Keratinocyte (primary cell): ENCODE measurements around the gene NAT10. TPM values are rescaled to one million over a fixed set of nuclear protein-coding genes. Genes with fewer than 3 reads are reported as not detected.

Experiments
- DNase-seq: peaks from one replicate; pipeline ENCODE4 v3.0.0-alpha.2; 2011; ENCODE audit warnings: low read depth, missing footprints, low spot score
- FAIRE-seq: peaks from 2 replicates; lab custom pipeline; 2011; peaks lifted over from hg19 to GRCh38; lab: Jason Lieb, UNC
- H2AFZ ChIP-seq: 2 replicates; pipeline ENCODE4 v1.6.0; 2012; ENCODE audit warnings: low read length, control low read depth, inconsistent platforms; ENCODE audit not compliant: control insufficient read depth
- H3K27ac ChIP-seq: 2 replicates; pipeline ENCODE4 v1.5.1; 2011; ENCODE audit warnings: low read length; ENCODE audit not compliant: control insufficient read depth, insufficient read depth
- H3K27me3 ChIP-seq: 3 replicates; pipeline ENCODE4 v1.6.0; 2011; ENCODE audit warnings: low read length; ENCODE audit not compliant: control insufficient read depth, insufficient read depth; ENCODE audit errors: extremely low read depth
- H3K36me3 ChIP-seq, 2 experiments: 2 replicates in 1 of 2; 3 replicates in 1 of 2; pipeline ENCODE4 v1.5.1; 2011; ENCODE audit warnings: low read length in 2 of 2, mild to moderate bottlenecking in 1 of 2; ENCODE audit not compliant: control insufficient read depth in 2 of 2, insufficient read depth in 2 of 2; ENCODE audit errors: extremely low read depth in 1 of 2
- H3K4me1 ChIP-seq: 3 replicates; pipeline ENCODE4 v1.5.1; 2011; ENCODE audit warnings: low read length; ENCODE audit not compliant: control insufficient read depth, insufficient read depth; ENCODE audit errors: extremely low read depth
- H3K4me2 ChIP-seq: 3 replicates; pipeline ENCODE4 v1.6.0; 2011; ENCODE audit warnings: low read depth, low read length; ENCODE audit not compliant: control insufficient read depth, insufficient read depth; ENCODE audit errors: extremely low read depth
- H3K4me3 ChIP-seq, 3 experiments: fragments of 200-600 bp in 1 of 3; sonication (generic) in 1 of 3; 2 replicates in 2 of 3; 3 replicates in 1 of 3; pipeline ENCODE4 v1.5.1; 2011 to 2016; ENCODE audit warnings: low read length in 3 of 3, mild to moderate bottlenecking in 3 of 3, control low read depth in 2 of 3, inconsistent platforms in 1 of 3, low read depth in 1 of 3, mixed read lengths in 1 of 3, mixed run types in 1 of 3, moderate library complexity in 1 of 3; ENCODE audit not compliant: control insufficient read depth in 2 of 3, insufficient read depth in 2 of 3; ENCODE audit errors: extremely low read depth in 1 of 3
- H3K79me2 ChIP-seq: 2 replicates; pipeline ENCODE4 v1.6.0; 2012; ENCODE audit warnings: low read length; ENCODE audit not compliant: control insufficient read depth, insufficient read depth
- H3K9ac ChIP-seq: 3 replicates; pipeline ENCODE4 v1.6.0; 2011; ENCODE audit warnings: low read length; ENCODE audit not compliant: control insufficient read depth, insufficient read depth; ENCODE audit errors: extremely low read depth
- H3K9me1 ChIP-seq: 3 replicates; pipeline ENCODE4 v1.6.0; 2011; ENCODE audit warnings: low read length; ENCODE audit not compliant: control insufficient read depth, insufficient read depth; ENCODE audit errors: extremely low read depth
- H3K9me3 ChIP-seq: 2 replicates; pipeline ENCODE4 v1.5.1; 2012; ENCODE audit warnings: low read depth, low read length; ENCODE audit not compliant: control insufficient read depth
- H4K20me1 ChIP-seq: 3 replicates; pipeline ENCODE4 v1.6.0; 2011; ENCODE audit warnings: low read length; ENCODE audit not compliant: control insufficient read depth, insufficient read depth; ENCODE audit errors: extremely low read depth
- EZH2 ChIP-seq: IDR thresholded peaks from one replicate; pipeline ENCODE4 v1.6.1; 2012; ENCODE audit warnings: inconsistent platforms, mild to moderate bottlenecking, low read length, moderate library complexity
- dilution Hi-C: fragments of 300-500 bp; cut with MboI; formaldehyde crosslinking; loops from one replicate; pipeline ENCODE4 v1.7.0; 2020; ENCODE audit warnings: low sequenced_read_pairs; ENCODE audit not compliant: extremely low pct_ligation_motif_present
- polyA plus RNA-seq, 5 experiments: library from polyadenylated mRNA; depleted of rRNA in 3 of 5; stranded (reverse) in 3 of 5; stranded (forward) in 1 of 5; unstranded in 1 of 5; fragments of >200 nt; gene quantifications; 1 replicate in 1 of 5; 2 replicates in 3 of 5; 3 replicates in 1 of 5; pipeline versions ENCODE4 v1.2.1 to v1.2.3, GENCODE V29; 2011 to 2012; ENCODE audit warnings: missing spikeins in 2 of 5, low read depth in 1 of 5, low replicate concordance in 1 of 5
- TF ChIP-seq, protein P1 (sequence below), 3 experiments: IDR thresholded peaks in 1 of 3; conservative IDR thresholded peaks in 1 of 3; optimal IDR thresholded peaks in 1 of 3; 2 replicates in 2 of 3; 3 replicates in 1 of 3; pipeline versions ENCODE3 to v1.5.1; 2011; ENCODE audit warnings: low read length in 3 of 3, mild to moderate bottlenecking in 3 of 3, moderate library complexity in 2 of 3, control low read depth in 1 of 3, inconsistent platforms in 1 of 3; ENCODE audit not compliant: insufficient read depth in 2 of 3; ENCODE audit errors: extremely low read depth in 1 of 3

Gene NAT10
- polyA plus RNA-seq, 1 donor (not counting 4 experiments of a cell fraction or from before 2014, with no cell fraction given), result 44.0 TPM

- no peak for FAIRE-seq
- no peak for DNase-seq
- no peaks in the 10 kb centered on the region for H3K27me3 ChIP-seq
- peaks cover 53 to 77% of the 10 kb centered on the region in 2 experiments for H3K36me3 ChIP-seq
- no peaks in the 10 kb centered on the region for H4K20me1 ChIP-seq
- H3K27ac ChIP-seq, result no peak overlapping the region
- dilution Hi-C loops, result no loop called here
- H3K4me2 ChIP-seq, result no peak overlapping the region
- H3K4me3 ChIP-seq, result no peak overlapping the region
- no peak overlapping the region for H2AFZ ChIP-seq
- TF ChIP-seq EZH2, result no peak
- TF ChIP-seq, protein P1, sequence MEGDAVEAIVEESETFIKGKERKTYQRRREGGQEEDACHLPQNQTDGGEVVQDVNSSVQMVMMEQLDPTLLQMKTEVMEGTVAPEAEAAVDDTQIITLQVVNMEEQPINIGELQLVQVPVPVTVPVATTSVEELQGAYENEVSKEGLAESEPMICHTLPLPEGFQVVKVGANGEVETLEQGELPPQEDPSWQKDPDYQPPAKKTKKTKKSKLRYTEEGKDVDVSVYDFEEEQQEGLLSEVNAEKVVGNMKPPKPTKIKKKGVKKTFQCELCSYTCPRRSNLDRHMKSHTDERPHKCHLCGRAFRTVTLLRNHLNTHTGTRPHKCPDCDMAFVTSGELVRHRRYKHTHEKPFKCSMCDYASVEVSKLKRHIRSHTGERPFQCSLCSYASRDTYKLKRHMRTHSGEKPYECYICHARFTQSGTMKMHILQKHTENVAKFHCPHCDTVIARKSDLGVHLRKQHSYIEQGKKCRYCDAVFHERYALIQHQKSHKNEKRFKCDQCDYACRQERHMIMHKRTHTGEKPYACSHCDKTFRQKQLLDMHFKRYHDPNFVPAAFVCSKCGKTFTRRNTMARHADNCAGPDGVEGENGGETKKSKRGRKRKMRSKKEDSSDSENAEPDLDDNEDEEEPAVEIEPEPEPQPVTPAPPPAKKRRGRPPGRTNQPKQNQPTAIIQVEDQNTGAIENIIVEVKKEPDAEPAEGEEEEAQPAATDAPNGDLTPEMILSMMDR (optimal IDR thresholded peaks at IDR 0.05 in 1 of 3, IDR thresholded peaks at IDR 0.05 in 1 of 3, conservative IDR thresholded peaks at IDR 0.05 in 1 of 3; ENCODE audit: extremely low read depth in 1 of 3, insufficient read depth in 2 of 3, low read length in 3 of 3), result no peak
- no peaks in the 10 kb centered on the region for H3K4me1 ChIP-seq
- no peaks in the 10 kb centered on the region for H3K9me3 ChIP-seq
- H3K9me1 ChIP-seq, result no peaks in the 10 kb centered on the region
- no peaks in the 10 kb centered on the region for H3K79me2 ChIP-seq
- H3K9ac ChIP-seq, result no peak overlapping the region
These were observed 37.6 kb downstream of the NAT10 start for GRCh38 chr11:34143048-34143447.

GRCh38 chr11:34145073-34145472 is 39.6 kb downstream of the NAT10 start:
- Histone ChIP-seq H3K4me3 (no peak overlapping the region), H3K9me1 (no peaks in the 10 kb centered on the region), H3K4me2 (no peak overlapping the region), H3K4me1 (no peaks in the 10 kb centered on the region), H2AFZ (no peak overlapping the region), H3K9me3 (no peaks in the 10 kb centered on the region), H3K27me3 (no peaks in the 10 kb centered on the region), H3K79me2 (no peaks in the 10 kb centered on the region), H3K9ac (no peak overlapping the region), H4K20me1 (no peaks in the 10 kb centered on the region), H3K27ac (no peak overlapping the region), H3K36me3 (peaks cover 57 to 76% of the 10 kb centered on the region in 2 experiments)
- TF ChIP-seq EZH2, result no peak
- TF ChIP-seq, protein P1 (optimal IDR thresholded peaks at IDR 0.05 in 1 of 3, IDR thresholded peaks at IDR 0.05 in 1 of 3, conservative IDR thresholded peaks at IDR 0.05 in 1 of 3; ENCODE audit: extremely low read depth in 1 of 3, insufficient read depth in 2 of 3, low read length in 3 of 3), result no peak
- FAIRE-seq (no peak), DNase-seq (no peak)
- dilution Hi-C loops, result no loop called here
